Measurements from ENCODE around the gene FGF18.

FGF18 gene

GRCh38 chr5:171484460-171484899, 65.0 kb downstream of the FGF18 start:
- Histone ChIP-seq H3K4me1 (ENCODE audit: insufficient read depth, low read length, severe bottlenecking) (no peaks in the 10 kb centered on the region), H3K9ac (ENCODE audit: low read length) (no peak overlapping the region), H3K4me3 (ENCODE audit: low read depth, low read length, poor library complexity, severe bottlenecking) (no peak overlapping the region), H3K36me3 (ENCODE audit: insufficient read depth, low read length) (no peaks in the 10 kb centered on the region), H3K9me2 (ENCODE audit: low read depth, low read length) (no peaks in the 10 kb centered on the region), H2AFZ (ENCODE audit: low read length) (no peak overlapping the region), H3K27ac (ENCODE audit: low read depth, low read length, poor library complexity, severe bottlenecking) (no peak overlapping the region), H3K9me3 (ENCODE audit: low read length) (no peaks in the 10 kb centered on the region), H3K4me2 (ENCODE audit: low read length) (no peak overlapping the region), H3K27me3 (ENCODE audit: insufficient read depth, low read length) (0 out of 2 replicates have a peak, but pooled peaks cover 3% of the 10 kb centered on the region), H4K20me1 (ENCODE audit: insufficient read depth, low read length) (no peaks in the 10 kb centered on the region), H3K79me2 (ENCODE audit: insufficient read depth, low read length) (no peaks in the 10 kb centered on the region), H3F3A (ENCODE audit: insufficient read depth, low read length) (no peaks in the 10 kb centered on the region)
- TF ChIP-seq CTCF (IDR thresholded peaks at IDR 0.05; ENCODE audit: low read length) (peak; percentile 92), EZH2 (IDR thresholded peaks at IDR 0.05; ENCODE audit: borderline replicate concordance, low read length) (no peak)

- no peaks in the 10 kb centered on the region for H3K79me2 ChIP-seq (ENCODE audit: insufficient read depth, low read length)
- no peak overlapping the region for H3K27ac ChIP-seq (ENCODE audit: low read depth, low read length, poor library complexity, severe bottlenecking)
- 0 out of 2 replicates have a peak, but pooled peaks cover 3% of the 10 kb centered on the region for H3K27me3 ChIP-seq (ENCODE audit: insufficient read depth, low read length)
- H3K4me1 ChIP-seq (ENCODE audit: insufficient read depth, low read length, severe bottlenecking): no peaks in the 10 kb centered on the region
- no peaks in the 10 kb centered on the region for H3K9me2 ChIP-seq (ENCODE audit: low read depth, low read length)
- no peaks in the 10 kb centered on the region for H3K9me3 ChIP-seq (ENCODE audit: low read length)
- no peaks in the 10 kb centered on the region for H3F3A ChIP-seq (ENCODE audit: insufficient read depth, low read length)
- H3K9ac ChIP-seq (ENCODE audit: low read length): no peak overlapping the region
- no peak for TF ChIP-seq CTCF (IDR thresholded peaks at IDR 0.05; ENCODE audit: low read length)
- TF ChIP-seq EZH2 (IDR thresholded peaks at IDR 0.05; ENCODE audit: borderline replicate concordance, low read length): no peak
- H3K4me2 ChIP-seq (ENCODE audit: low read length): no peak overlapping the region
- no peak overlapping the region for H2AFZ ChIP-seq (ENCODE audit: low read length)
- H4K20me1 ChIP-seq (ENCODE audit: insufficient read depth, low read length): no peaks in the 10 kb centered on the region
- H3K4me3 ChIP-seq (ENCODE audit: low read depth, low read length, poor library complexity, severe bottlenecking): no peak overlapping the region
- H3K36me3 ChIP-seq (ENCODE audit: insufficient read depth, low read length): no peaks in the 10 kb centered on the region
Measured at GRCh38 chr5:171485668-171486067, 66.2 kb downstream of the FGF18 start.

GRCh38 chr5:171486613-171487012, 67.2 kb downstream of the FGF18 start:
- Histone ChIP-seq H3K4me2 (ENCODE audit: low read length) (no peak overlapping the region), H3K9me3 (ENCODE audit: low read length) (no peaks in the 10 kb centered on the region), H3K4me1 (ENCODE audit: insufficient read depth, low read length, severe bottlenecking) (no peaks in the 10 kb centered on the region), H3K27me3 (ENCODE audit: insufficient read depth, low read length) (0 out of 2 replicates have a peak, but pooled peaks cover 3% of the 10 kb centered on the region), H3K4me3 (ENCODE audit: low read depth, low read length, poor library complexity, severe bottlenecking) (no peak overlapping the region), H3K9me2 (ENCODE audit: low read depth, low read length) (no peaks in the 10 kb centered on the region), H2AFZ (ENCODE audit: low read length) (no peak overlapping the region), H3K79me2 (ENCODE audit: insufficient read depth, low read length) (no peaks in the 10 kb centered on the region), H4K20me1 (ENCODE audit: insufficient read depth, low read length) (no peaks in the 10 kb centered on the region), H3K36me3 (ENCODE audit: insufficient read depth, low read length) (no peaks in the 10 kb centered on the region), H3K9ac (ENCODE audit: low read length) (no peak overlapping the region), H3K27ac (ENCODE audit: low read depth, low read length, poor library complexity, severe bottlenecking) (no peak overlapping the region), H3F3A (ENCODE audit: insufficient read depth, low read length) (no peaks in the 10 kb centered on the region)
- no peak for TF ChIP-seq CTCF (IDR thresholded peaks at IDR 0.05; ENCODE audit: low read length)
- no peak for TF ChIP-seq EZH2 (IDR thresholded peaks at IDR 0.05; ENCODE audit: borderline replicate concordance, low read length)

Measured in OCI-LY1 (cell line).